ENCODE measurements around the gene KCNJ1. TPM values are rescaled to one million over a fixed set of nuclear protein-coding genes. Genes with fewer than 3 reads are reported as not detected.

KCNJ1 gene
- total RNA-seq, 6 experiments from 2014 or later: not detected

DNA sequence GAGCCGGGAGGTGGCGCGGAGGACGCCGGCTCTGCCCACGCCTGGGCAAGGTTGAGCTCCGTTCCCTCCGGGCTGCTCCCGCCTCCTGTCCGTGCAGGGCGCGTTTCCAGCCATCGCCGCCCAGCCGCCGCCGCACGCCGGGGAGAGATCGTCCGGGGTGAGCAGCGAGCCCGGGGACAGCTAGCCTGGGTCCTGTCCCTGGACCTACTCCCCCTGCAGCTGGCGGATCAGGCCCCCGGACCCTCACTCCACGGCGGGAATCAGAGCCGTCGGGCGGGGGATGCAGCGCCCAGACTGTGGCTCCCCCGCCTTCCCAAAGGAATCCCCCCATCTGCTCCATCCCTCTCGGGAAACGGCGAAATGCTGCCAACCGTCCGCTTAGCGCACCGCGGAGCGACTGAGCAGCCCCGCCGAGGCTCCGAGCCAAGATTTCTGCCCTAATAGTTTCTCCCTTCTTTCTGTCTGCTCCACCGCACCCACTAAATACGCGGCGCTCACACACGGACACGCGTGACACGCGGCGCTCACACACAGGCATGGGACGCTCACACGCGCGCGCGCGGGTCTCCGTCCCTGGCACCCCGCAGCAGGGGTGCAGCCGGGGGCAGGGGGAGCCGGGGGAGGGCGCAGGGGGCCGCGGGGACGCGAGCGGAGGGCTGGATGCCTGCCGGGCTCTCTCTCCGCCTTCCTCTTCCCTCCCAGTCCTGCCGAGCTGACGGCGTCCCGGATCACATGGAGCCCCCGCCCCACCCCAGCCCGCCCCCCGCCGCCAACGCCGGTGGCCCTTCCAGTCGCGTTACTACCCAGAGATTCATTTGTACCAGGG lies 23.7 kb upstream of the KCNJ1 start, which contains the start of gene KCNJ5:
KCNJ5 (plus strand) TSS at position 814 of the 826 bp plus-strand sequence. CDS start 19,918 bp downstream, outside the sequence.
- Histone ChIP-seq H3K4me1 (peaks cover 0 to 33% (median 16%) of the 10 kb centered on the region in 4 donors), H3K36me3 (no peaks in the 10 kb centered on the region), H3K9me3 (no peaks in the 10 kb centered on the region), H3K27ac (no peak within 1 kb of the TSS), H3K27me3 (no peaks in the 10 kb centered on the region), H3K4me3 (peak within 1 kb of the TSS; percentile 32 to 40 (median 38))
- DNase-seq: peak in 1 of 3 donors; percentile 57
- WGBS (ENCODE audit: insufficient coverage, low coverage, low lambda C conversion rate, missing lambda C conversion rate): 3% methylated on average over 35 of the region's 85 CpGs
- ATAC-seq: peak; percentile 44 to 56 (median 50)
- TF ChIP-seq, protein P1, sequence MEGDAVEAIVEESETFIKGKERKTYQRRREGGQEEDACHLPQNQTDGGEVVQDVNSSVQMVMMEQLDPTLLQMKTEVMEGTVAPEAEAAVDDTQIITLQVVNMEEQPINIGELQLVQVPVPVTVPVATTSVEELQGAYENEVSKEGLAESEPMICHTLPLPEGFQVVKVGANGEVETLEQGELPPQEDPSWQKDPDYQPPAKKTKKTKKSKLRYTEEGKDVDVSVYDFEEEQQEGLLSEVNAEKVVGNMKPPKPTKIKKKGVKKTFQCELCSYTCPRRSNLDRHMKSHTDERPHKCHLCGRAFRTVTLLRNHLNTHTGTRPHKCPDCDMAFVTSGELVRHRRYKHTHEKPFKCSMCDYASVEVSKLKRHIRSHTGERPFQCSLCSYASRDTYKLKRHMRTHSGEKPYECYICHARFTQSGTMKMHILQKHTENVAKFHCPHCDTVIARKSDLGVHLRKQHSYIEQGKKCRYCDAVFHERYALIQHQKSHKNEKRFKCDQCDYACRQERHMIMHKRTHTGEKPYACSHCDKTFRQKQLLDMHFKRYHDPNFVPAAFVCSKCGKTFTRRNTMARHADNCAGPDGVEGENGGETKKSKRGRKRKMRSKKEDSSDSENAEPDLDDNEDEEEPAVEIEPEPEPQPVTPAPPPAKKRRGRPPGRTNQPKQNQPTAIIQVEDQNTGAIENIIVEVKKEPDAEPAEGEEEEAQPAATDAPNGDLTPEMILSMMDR (IDR thresholded peaks at IDR 0.05): no peak
- TF ChIP-seq POLR2A (IDR thresholded peaks at IDR 0.05): no peak
- intact Hi-C loops (cut with DNase I): no loop called here

DNA sequence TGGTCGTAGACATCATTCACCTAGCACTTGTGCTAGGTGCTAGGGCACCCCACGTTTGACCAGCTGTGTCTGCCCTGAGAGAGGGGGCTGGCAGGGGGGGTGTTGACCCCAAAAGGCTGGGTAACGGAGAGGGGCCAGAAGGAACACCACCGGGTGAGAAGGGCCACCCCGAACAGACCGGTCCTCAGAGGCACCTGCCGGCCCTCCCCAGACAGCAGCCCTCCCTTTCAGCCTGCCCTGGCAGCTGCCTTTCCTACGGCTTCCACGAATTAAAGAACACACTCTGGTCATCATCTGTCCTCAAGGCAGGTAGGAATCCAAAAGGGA lies 23.1 kb upstream of the KCNJ1 start:
- intact Hi-C loops (cut with DNase I): no loop called here
- ATAC-seq: no peak

DNA sequence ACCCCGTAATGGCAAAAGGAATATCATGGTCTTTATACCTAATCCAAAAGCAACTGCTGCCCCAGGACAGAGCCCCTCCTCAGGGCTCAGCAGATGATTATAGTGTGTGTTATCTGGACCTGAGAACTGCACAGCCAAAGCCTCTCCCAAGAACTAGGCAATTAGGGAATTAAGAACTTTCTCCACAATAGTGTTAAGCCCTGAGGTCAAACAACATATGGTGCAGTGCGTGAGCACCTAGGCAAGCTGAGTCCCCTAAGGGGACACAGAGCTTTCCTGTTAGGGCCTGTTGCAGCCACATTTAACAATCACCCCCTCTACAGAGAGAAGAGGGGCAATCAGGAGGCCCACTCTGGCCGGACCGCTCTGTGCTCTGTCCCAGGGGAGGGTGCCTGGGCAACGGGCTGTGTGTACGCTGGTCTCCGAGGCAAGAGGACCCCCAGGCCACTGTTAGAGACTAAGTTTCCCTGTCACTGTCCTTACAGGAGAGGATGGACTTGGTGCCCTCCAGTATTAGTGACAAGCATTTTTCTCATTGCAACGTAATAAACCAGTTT lies 22.6 kb upstream of the KCNJ1 start:
- 88% methylated on average over 1 of the region's 8 CpGs for WGBS (ENCODE audit: insufficient coverage, low coverage, low lambda C conversion rate, missing lambda C conversion rate)
- TF ChIP-seq POLR2A (IDR thresholded peaks at IDR 0.05): no peak
- TF ChIP-seq, protein P1 (IDR thresholded peaks at IDR 0.05): no peak
- Histone ChIP-seq H3K27ac (no peak overlapping the region), H3K4me1 (peaks cover 0 to 28% (median 11%) of the 10 kb centered on the region in 4 donors), H3K27me3 (no peaks in the 10 kb centered on the region), H3K9me3 (no peaks in the 10 kb centered on the region), H3K36me3 (no peaks in the 10 kb centered on the region), H3K4me3 (no peak overlapping the region)
- DNase-seq (no peak), ATAC-seq (no peak)
- intact Hi-C loops (cut with DNase I): loop anchor here (5.0 kb wide), 1 partner anchor 68 kb away; no protein-coding TSS in a partner anchor

More for the DNA sequence above, 23.1 kb upstream of the KCNJ1 start:
- no peak for TF ChIP-seq POLR2A (IDR thresholded peaks at IDR 0.05)
- TF ChIP-seq, protein P1 (IDR thresholded peaks at IDR 0.05): no peak
- Histone ChIP-seq H3K27me3 (no peaks in the 10 kb centered on the region), H3K27ac (no peak overlapping the region), H3K36me3 (no peaks in the 10 kb centered on the region), H3K4me3 (peak overlapping the region; percentile 32 to 40 (median 38)), H3K4me1 (peaks cover 0 to 33% (median 14%) of the 10 kb centered on the region in 4 donors), H3K9me3 (no peaks in the 10 kb centered on the region)
- no peak for DNase-seq
- WGBS (ENCODE audit: insufficient coverage, low coverage, low lambda C conversion rate, missing lambda C conversion rate): 8% methylated on average over 2 of the region's 9 CpGs

DNA sequence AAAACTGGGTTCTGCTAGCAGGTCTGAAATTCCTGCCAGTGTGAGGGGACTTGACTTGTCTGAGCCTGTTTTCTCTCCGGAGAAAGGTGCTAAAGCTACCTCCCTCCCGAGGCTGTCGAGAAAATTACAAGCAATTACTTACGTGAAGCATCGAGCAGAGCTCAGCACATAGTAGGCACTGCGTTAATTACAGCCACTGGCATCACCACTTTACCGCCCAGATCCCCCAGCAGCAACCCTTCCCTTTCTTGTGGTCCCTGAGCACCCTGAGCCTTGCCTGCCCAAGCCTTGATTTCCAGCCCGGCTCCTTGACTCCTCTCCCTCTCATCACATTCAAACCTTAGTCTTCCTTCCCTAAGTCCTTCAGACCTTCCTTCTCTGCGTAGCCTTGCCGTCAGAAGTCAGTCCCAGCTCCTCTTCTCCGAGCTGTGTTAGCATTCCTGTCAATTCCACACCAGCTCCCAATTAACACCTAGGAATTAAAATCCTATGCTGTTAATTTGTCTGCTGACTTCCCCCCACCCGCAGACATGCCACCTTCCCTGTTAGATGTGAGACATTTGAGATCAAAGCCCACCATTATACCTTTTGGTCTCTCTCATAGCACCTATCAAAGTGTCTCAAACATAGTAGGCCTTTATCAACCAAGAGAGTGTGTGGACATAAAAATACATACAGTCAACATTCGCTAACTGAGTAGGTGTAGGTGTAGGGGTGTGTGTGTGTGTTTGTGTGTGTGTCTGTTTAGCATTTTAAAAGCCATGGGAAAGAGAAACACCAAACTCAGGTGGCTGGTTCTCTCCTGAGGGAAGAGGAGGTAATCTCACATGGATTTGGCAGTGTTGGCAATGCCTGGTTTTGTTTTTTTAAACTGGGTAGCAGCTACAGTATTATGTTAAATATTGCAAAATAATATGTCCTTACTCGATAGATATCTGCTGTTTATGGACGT lies 21.2 kb upstream of the KCNJ1 start:
- no peaks in the 10 kb centered on the region for H3K9me3 ChIP-seq
- H3K27ac ChIP-seq: no peak overlapping the region
- peaks cover 0 to 15% (median 6%) of the 10 kb centered on the region in 4 donors for H3K4me1 ChIP-seq
- ATAC-seq: no peak
- no peaks in the 10 kb centered on the region for H3K27me3 ChIP-seq
- H3K4me3 ChIP-seq: no peak overlapping the region
- intact Hi-C loops (cut with DNase I): loop anchor here (5.0 kb wide), 1 partner anchor 69 kb away; no protein-coding TSS in a partner anchor
- TF ChIP-seq POLR2A (IDR thresholded peaks at IDR 0.05): no peak
- TF ChIP-seq, protein P1 (IDR thresholded peaks at IDR 0.05): no peak
- no peaks in the 10 kb centered on the region for H3K36me3 ChIP-seq
- 78% methylated on average over 10 of the region's 15 CpGs for WGBS (ENCODE audit: insufficient coverage, low coverage, low lambda C conversion rate, missing lambda C conversion rate)
- DNase-seq: no peak

All from right lobe of liver (tissue), 6 donors.